H9 (cell line): ENCODE results near the gene YAP1. TPM values are rescaled to one million over a fixed set of nuclear protein-coding genes. Genes with fewer than 3 reads are reported as not detected.
A peak's percentile ranks its signal among the peaks of the same experiment; 100 is the strongest.

Experiments used
- DNase-seq: peaks from one replicate; pipeline ENCODE4 v3.0.0-alpha.2; 2017
- H2AFZ ChIP-seq: one replicate; pipeline ENCODE4 v1.6.1; 2013; ENCODE audit warnings: mild to moderate bottlenecking, low read length, control low read depth, moderate library complexity
- H2AK5ac ChIP-seq: 2 replicates; pipeline ENCODE4 v1.6.1; 2013; ENCODE audit warnings: low read length, control low read depth, mixed read lengths; ENCODE audit not compliant: insufficient read length
- H2BK120ac ChIP-seq: one replicate; pipeline ENCODE4 v1.6.1; 2013; ENCODE audit warnings: low read depth, mild to moderate bottlenecking, low read length, control low read depth, inconsistent platforms; ENCODE audit not compliant: poor library complexity, severe bottlenecking
- H2BK12ac ChIP-seq: 2 replicates; pipeline ENCODE4 v1.6.1; 2013; ENCODE audit warnings: low read length, control low read depth, mixed read lengths, low read depth; ENCODE audit not compliant: insufficient read length
- H2BK15ac ChIP-seq: 2 replicates; pipeline ENCODE4 v1.6.1; 2013; ENCODE audit warnings: low read depth, low read length, control low read depth
- H2BK20ac ChIP-seq: one replicate; pipeline ENCODE4 v1.6.1; 2013; ENCODE audit warnings: low read depth, mild to moderate bottlenecking, low read length, control low read depth, inconsistent platforms; ENCODE audit not compliant: poor library complexity, severe bottlenecking
- H2BK5ac ChIP-seq: 2 replicates; pipeline ENCODE4 v1.6.1; 2013; ENCODE audit warnings: low read length, control low read depth, mixed read lengths; ENCODE audit not compliant: insufficient read length
- H3K14ac ChIP-seq: 2 replicates; pipeline ENCODE4 v1.6.1; 2013; ENCODE audit warnings: low read length, control low read depth; ENCODE audit not compliant: insufficient read depth
- H3K18ac ChIP-seq: 2 replicates; pipeline ENCODE4 v1.6.1; 2013; ENCODE audit warnings: low read depth, mild to moderate bottlenecking, mixed read lengths, low read length, control low read depth; ENCODE audit not compliant: insufficient read length
- H3K23ac ChIP-seq: 2 replicates; pipeline ENCODE4 v1.6.1; 2013; ENCODE audit warnings: low read length, control low read depth, mixed read lengths, low read depth; ENCODE audit not compliant: insufficient read length
- H3K23me2 ChIP-seq: 2 replicates; pipeline ENCODE4 v1.6.1; 2013; ENCODE audit warnings: low read depth, mild to moderate bottlenecking, mixed read lengths, low read length, control low read depth; ENCODE audit not compliant: insufficient read length, poor library complexity, severe bottlenecking
- H3K27ac ChIP-seq: 2 replicates; pipeline ENCODE4 v1.5.1; 2013; ENCODE audit warnings: low read length, control low read depth, mixed read lengths, low read depth; ENCODE audit not compliant: insufficient read length
- H3K27me3 ChIP-seq: 2 replicates; pipeline ENCODE4 v1.6.1; 2013; ENCODE audit warnings: low read length, control low read depth, inconsistent platforms; ENCODE audit not compliant: insufficient read depth
- H3K4ac ChIP-seq: 2 replicates; pipeline ENCODE4 v1.6.1; 2013; ENCODE audit warnings: low read depth, mild to moderate bottlenecking, control low read depth, inconsistent platforms, low read length, moderate library complexity
- H3K4me1 ChIP-seq: 2 replicates; pipeline ENCODE4 v1.6.1; 2013; ENCODE audit warnings: low read length, control low read depth, inconsistent platforms; ENCODE audit not compliant: insufficient read depth
- H3K4me2 ChIP-seq: 2 replicates; pipeline ENCODE4 v1.6.1; 2013; ENCODE audit warnings: low read length, control low read depth, mixed read lengths; ENCODE audit not compliant: insufficient read length, insufficient read depth
- H3K56ac ChIP-seq: 2 replicates; pipeline ENCODE4 v1.6.1; 2013; ENCODE audit warnings: low read depth, mild to moderate bottlenecking, mixed read lengths, low read length, control low read depth; ENCODE audit not compliant: insufficient read length
- H3K79me1 ChIP-seq: 2 replicates; pipeline ENCODE4 v1.6.1; 2013; ENCODE audit warnings: low read depth, mild to moderate bottlenecking, moderate library complexity, low read length, control low read depth, inconsistent platforms; ENCODE audit not compliant: insufficient read depth, poor library complexity, severe bottlenecking
- H3K79me2 ChIP-seq: 2 replicates; pipeline ENCODE4 v1.6.1; 2013; ENCODE audit warnings: low read length, control low read depth, inconsistent platforms; ENCODE audit not compliant: insufficient read depth
- H3K9ac ChIP-seq: 2 replicates; pipeline ENCODE4 v1.6.1; 2013; ENCODE audit warnings: low read length, control low read depth, mixed read lengths; ENCODE audit not compliant: insufficient read length; ENCODE audit errors: extremely low read depth
- H3K9me3 ChIP-seq: one replicate; pipeline ENCODE4 v1.6.1; 2013; ENCODE audit warnings: low read depth, low read length, inconsistent platforms; ENCODE audit not compliant: control insufficient read depth
- H3T11ph ChIP-seq: one replicate; pipeline ENCODE4 v1.6.1; 2013; ENCODE audit warnings: mild to moderate bottlenecking, low read length, control low read depth, inconsistent platforms
- H4K20me1 ChIP-seq: one replicate; pipeline ENCODE4 v1.6.1; 2013; ENCODE audit not compliant: control insufficient read depth, insufficient read length, insufficient read depth
- H4K5ac ChIP-seq: 2 replicates; pipeline ENCODE4 v1.6.1; 2013; ENCODE audit warnings: low read depth, mild to moderate bottlenecking, mixed read lengths, low read length, control low read depth; ENCODE audit not compliant: insufficient read length
- H4K8ac ChIP-seq: replicated peaks from 2 replicates; pipeline ENCODE4 v1.6.1; 2013; ENCODE audit warnings: low read length, control low read depth, mixed read lengths, low read depth; ENCODE audit not compliant: insufficient read length
- H4K91ac ChIP-seq: 2 replicates; pipeline ENCODE4 v1.6.1; 2013; ENCODE audit warnings: low read depth, mild to moderate bottlenecking, moderate library complexity, mixed read lengths, low read length, control low read depth; ENCODE audit not compliant: insufficient read length
- H3K27ac Mint-ChIP-seq, 3 experiments: 2 replicates in 2 of 3; 3 replicates in 1 of 3; pipeline ENCODE4 v1.8.0; 2020 to 2021; ENCODE audit warnings: mixed read lengths in 3 of 3, mild to moderate bottlenecking in 1 of 3, moderate library complexity in 1 of 3
- H3K27me3 Mint-ChIP-seq: 2 replicates; pipeline ENCODE4 v1.8.0; 2021; ENCODE audit warnings: low read depth, mild to moderate bottlenecking, moderate library complexity, mixed read lengths
- H3K36me3 Mint-ChIP-seq, 3 experiments: 2 replicates in 2 of 3; 3 replicates in 1 of 3; pipeline ENCODE4 v1.8.0; 2020 to 2021; ENCODE audit warnings: low read depth in 3 of 3, mixed read lengths in 3 of 3; ENCODE audit not compliant: insufficient read depth in 1 of 3
- H3K4me1 Mint-ChIP-seq, 2 experiments: 2 replicates each; pipeline ENCODE4 v1.8.0; 2020; ENCODE audit warnings: mixed read lengths in 2 of 2
- H3K4me3 Mint-ChIP-seq, 2 experiments: 2 replicates in 1 of 2; 3 replicates in 1 of 2; pipeline ENCODE4 v1.8.0; 2020 to 2021; ENCODE audit warnings: mild to moderate bottlenecking in 2 of 2, mixed read lengths in 2 of 2, moderate library complexity in 1 of 2
- H3K9me3 Mint-ChIP-seq, 2 experiments: 2 replicates in 1 of 2; 3 replicates in 1 of 2; pipeline ENCODE4 v1.8.0; 2020; ENCODE audit warnings: mild to moderate bottlenecking in 2 of 2, mixed read lengths in 2 of 2, moderate library complexity in 1 of 2
- total RNA-seq: library from RNA; stranded (reverse); gene quantifications from 2 replicates; pipeline ENCODE4 v1.2.1, GENCODE V29; 2021
- TF ChIP-seq, protein P1 (sequence below): fragments of 200-600 bp; sonication (generic); conservative IDR thresholded peaks from 3 replicates; pipeline ENCODE4 v1.8.0; 2021; ENCODE audit warnings: antibody characterized with exemption, mild to moderate bottlenecking

Gene YAP1
- total RNA-seq, 1 experiment from 2014 or later, result 124 TPM

- Histone ChIP-seq H2BK120ac (no peak overlapping the region), H4K91ac (no peak overlapping the region), H3K9me3 (no peaks in the 10 kb centered on the region), H2BK15ac (no peak overlapping the region), H4K20me1 (no peaks in the 10 kb centered on the region), H3K18ac (no peak overlapping the region), H3K56ac (no peak overlapping the region), H2BK12ac (no peak overlapping the region), H3K14ac (no peak overlapping the region), H3K27ac (no peak overlapping the region), H4K5ac (no peak overlapping the region), H3K4me2 (no peak overlapping the region), H3K23me2 (no peaks in the 10 kb centered on the region), H3K4ac (no peak overlapping the region), H2AFZ (no peak overlapping the region), H3K4me1 (no peaks in the 10 kb centered on the region; the same call in 1 of the 2 replicates), H2BK20ac (no peak overlapping the region), H3K27me3 (no peaks in the 10 kb centered on the region), H3K79me2 (no peaks in the 10 kb centered on the region), H2AK5ac (no peak overlapping the region), H3T11ph (no peak overlapping the region), H2BK5ac (no peak overlapping the region), H4K8ac (no peak overlapping the region), H3K79me1 (peaks cover 4% of the 10 kb centered on the region), H3K9ac (no peak overlapping the region), H3K23ac (no peak overlapping the region)
- DNase-seq, result no peak
- Mint-ChIP-seq H3K4me1 (peaks cover 24 to 27% of the 10 kb centered on the region in 2 experiments), H3K27me3 (no peaks in the 10 kb centered on the region), H3K9me3 (peaks cover 7 to 10% of the 10 kb centered on the region in 2 experiments), H3K4me3 (no peak overlapping the region), H3K27ac (peak overlapping the region; percentile 4 to 9 (median 5); a peak in 2 of 7 replicates), H3K36me3 (peaks cover 11 to 17% (median 14%) of the 10 kb centered on the region in 3 experiments)
- TF ChIP-seq, protein P1, sequence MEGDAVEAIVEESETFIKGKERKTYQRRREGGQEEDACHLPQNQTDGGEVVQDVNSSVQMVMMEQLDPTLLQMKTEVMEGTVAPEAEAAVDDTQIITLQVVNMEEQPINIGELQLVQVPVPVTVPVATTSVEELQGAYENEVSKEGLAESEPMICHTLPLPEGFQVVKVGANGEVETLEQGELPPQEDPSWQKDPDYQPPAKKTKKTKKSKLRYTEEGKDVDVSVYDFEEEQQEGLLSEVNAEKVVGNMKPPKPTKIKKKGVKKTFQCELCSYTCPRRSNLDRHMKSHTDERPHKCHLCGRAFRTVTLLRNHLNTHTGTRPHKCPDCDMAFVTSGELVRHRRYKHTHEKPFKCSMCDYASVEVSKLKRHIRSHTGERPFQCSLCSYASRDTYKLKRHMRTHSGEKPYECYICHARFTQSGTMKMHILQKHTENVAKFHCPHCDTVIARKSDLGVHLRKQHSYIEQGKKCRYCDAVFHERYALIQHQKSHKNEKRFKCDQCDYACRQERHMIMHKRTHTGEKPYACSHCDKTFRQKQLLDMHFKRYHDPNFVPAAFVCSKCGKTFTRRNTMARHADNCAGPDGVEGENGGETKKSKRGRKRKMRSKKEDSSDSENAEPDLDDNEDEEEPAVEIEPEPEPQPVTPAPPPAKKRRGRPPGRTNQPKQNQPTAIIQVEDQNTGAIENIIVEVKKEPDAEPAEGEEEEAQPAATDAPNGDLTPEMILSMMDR, result no peak
These were observed 82.3 kb downstream of the YAP1 start for GRCh38 chr11:102192349-102193066.
